Spleen (tissue), 11 donors: ENCODE data around the gene ASB1. TPM values are rescaled to one million over a fixed set of nuclear protein-coding genes. Genes with fewer than 3 reads are reported as not detected.

Source experiments
- DNase-seq: peaks from one replicate; pipeline ENCODE4 v3.0.0-alpha.2; 2020
- H3K27ac ChIP-seq, 8 donors: fragments of 200-600 bp; sonication (generic) in 7 of 8; 1 replicate in 4 of 8; 2 replicates in 4 of 8; pipeline versions ENCODE4 v1.5.0 to v1.8.0; 2016 to 2021; ENCODE audit warnings: inconsistent platforms in 4 of 8, mild to moderate bottlenecking in 4 of 8, moderate library complexity in 1 of 8
- H3K27me3 ChIP-seq, 7 donors: fragments of 200-600 bp; sonication (generic) in 6 of 7; replicated peaks in 1 of 7; 1 replicate in 4 of 7; 2 replicates in 3 of 7; pipeline versions ENCODE4 v1.5.0 to v1.8.0; 2016 to 2021; ENCODE audit warnings: inconsistent platforms in 3 of 7, mild to moderate bottlenecking in 1 of 7
- H3K36me3 ChIP-seq, 6 donors: fragments of 200-600 bp; sonication (generic) in 5 of 6; 1 replicate in 4 of 6; 2 replicates in 2 of 6; pipeline versions ENCODE4 v1.5.0 to v1.8.0; 2016 to 2021; ENCODE audit warnings: inconsistent platforms in 2 of 6
- H3K4me1 ChIP-seq, 6 donors: fragments of 200-600 bp; sonication (generic) in 5 of 6; 1 replicate in 3 of 6; 2 replicates in 3 of 6; pipeline versions ENCODE4 v1.5.0 to v1.8.0; 2016 to 2021; ENCODE audit warnings: inconsistent platforms in 3 of 6
- H3K4me3 ChIP-seq, 8 donors: fragments of 200-600 bp; sonication (generic) in 7 of 8; 1 replicate in 4 of 8; 2 replicates in 4 of 8; pipeline versions ENCODE4 v1.5.0 to v1.8.0; 2016 to 2021; ENCODE audit warnings: inconsistent platforms in 4 of 8, mild to moderate bottlenecking in 4 of 8, moderate library complexity in 2 of 8
- H3K9me3 ChIP-seq, 8 donors: fragments of 200-600 bp; sonication (generic) in 7 of 8; 1 replicate in 4 of 8; 2 replicates in 4 of 8; pipeline versions ENCODE4 v1.5.0 to v1.8.0; 2016 to 2021; ENCODE audit warnings: inconsistent platforms in 4 of 8
- CTCF ChIP-seq, 11 experiments: fragments of 200-600 bp in 7 of 11; fragments of 450-650 bp in 4 of 11; sonication (generic) in 4 of 11; IDR thresholded peaks in 8 of 11; conservative IDR thresholded peaks in 3 of 11; 1 replicate in 7 of 11; 2 replicates in 4 of 11; pipeline versions ENCODE4 v1.4.0 to v1.8.0; 2016 to 2021; ENCODE audit warnings: antibody characterized with exemption in 11 of 11, inconsistent platforms in 4 of 11, mild to moderate bottlenecking in 1 of 11
- POLR2A ChIP-seq, 3 donors: fragments of 450-650 bp; IDR thresholded peaks; one replicate each; pipeline ENCODE4 v1.5.1; 2017; ENCODE audit warnings: antibody characterized with exemption in 3 of 3, mild to moderate bottlenecking in 1 of 3
- POLR2AphosphoS5 ChIP-seq, 3 donors: sonication (generic); formaldehyde crosslinking; IDR thresholded peaks; one replicate each; pipeline ENCODE4 v1.5.1; 2017; ENCODE audit warnings: antibody characterized with exemption in 3 of 3
- WGBS, 5 donors: extraction: QIAGEN DNeasy Blood & Tissue Kit in 3 of 5; methylation state at CpG; one replicate each; pipeline versions ENCODE4 v1.1.5 to v1.1.7; 2013 to 2018; 5-methylcytosine and 5-hydroxymethylcytosine counted together
- intact Hi-C: fragments of 100-400 bp; cut with DNase I; formaldehyde crosslinking; loops from one replicate; pipeline ENCODE4 v1.15.0; 2023; ENCODE audit warnings: low total_unique reads
- polyA plus RNA-seq, 3 donors: library from polyadenylated mRNA; stranded (reverse); fragments of 200-250 nt; gene quantifications; one replicate each; pipeline ENCODE4 v1.2.1, GENCODE V29; 2013
- total RNA-seq, 7 donors: library from RNA; depleted of rRNA in 3 of 7; stranded (reverse); fragments of >200 nt in 3 of 7; fragmentation: NEBNext Ultra II Directional in 4 of 7; extraction: Animal tissue kit (Norgen Biotek cat#: 25700) in 4 of 7; gene quantifications; one replicate each; pipeline versions ENCODE4 v1.1.0 to v1.2.1, GENCODE V29; 2016 to 2021
- donor health status: healthy with polysubstance abuse.
- donor health status: DM: no; HTN: no; CAD: no; lungs with moderate emphysema.
- donor health status: DM: no; HTN: no; CAD: no.
- donor health status: Bipolar disorder and iron deficiency.
- donor health status: healthy.
- donor health status: DM: no; HTN: no; CAD: no.
- donor health status: DM: yes; HTN: yes; CAD: no.

The ASB1 gene
- total and polyA plus RNA-seq, 10 donors, result 17.5 to 33.1 (median 26.5) TPM

GRCh38 chr2:238397356-238397755, 29.4 kb upstream of the ASB1 start:
- TF ChIP-seq POLR2AphosphoS5 (IDR thresholded peaks at IDR 0.05) (no peak), POLR2A (IDR thresholded peaks at IDR 0.05) (no peak), CTCF (IDR thresholded peaks at IDR 0.05 in 8 of 11, conservative IDR thresholded peaks at IDR 0.05 in 3 of 11) (no peak)
- WGBS, 5 donors, result 93 to 97% (median 94%) methylated on average over 14 of the region's 14 CpGs

GRCh38 chr2:238398577-238398976, 28.1 kb upstream of the ASB1 start:
- Histone ChIP-seq H3K27ac (no peak overlapping the region), H3K27me3 (no peaks in the 10 kb centered on the region), H3K4me1 (no peaks in the 10 kb centered on the region), H3K9me3 (no peaks in the 10 kb centered on the region), H3K4me3 (no peak overlapping the region), H3K36me3 (peaks cover 0 to 40% (median 10%) of the 10 kb centered on the region in 6 donors)
- TF ChIP-seq POLR2A (IDR thresholded peaks at IDR 0.05) (no peak), POLR2AphosphoS5 (IDR thresholded peaks at IDR 0.05) (no peak), CTCF (IDR thresholded peaks at IDR 0.05 in 8 of 11, conservative IDR thresholded peaks at IDR 0.05 in 3 of 11) (no peak)
- intact Hi-C loops, result no loop called here
- DNase-seq, result no peak
- 92 to 96% (median 93%) methylated on average over 6 of the region's 6 CpGs for WGBS, 5 donors

More at GRCh38 chr2:238397356-238397755, 29.4 kb upstream of the ASB1 start:
- no peaks in the 10 kb centered on the region for H3K4me1 ChIP-seq
- H3K27ac ChIP-seq, result no peak overlapping the region
- no peaks in the 10 kb centered on the region for H3K9me3 ChIP-seq
- DNase-seq, result no peak
- H3K27me3 ChIP-seq, result no peaks in the 10 kb centered on the region
- intact Hi-C loops, result no loop called here
- peaks cover 0 to 34% (median 10%) of the 10 kb centered on the region in 6 donors for H3K36me3 ChIP-seq
- no peak overlapping the region for H3K4me3 ChIP-seq

- WGBS, 5 donors, result 92 to 100% (median 97%) methylated on average over 2 of the region's 2 CpGs
- Histone ChIP-seq H3K27ac (no peak overlapping the region), H3K27me3 (no peaks in the 10 kb centered on the region), H3K4me1 (no peaks in the 10 kb centered on the region), H3K36me3 (peaks cover 0 to 40% (median 10%) of the 10 kb centered on the region in 6 donors), H3K4me3 (no peak overlapping the region), H3K9me3 (no peaks in the 10 kb centered on the region)
- TF ChIP-seq POLR2AphosphoS5 (IDR thresholded peaks at IDR 0.05) (no peak), CTCF (IDR thresholded peaks at IDR 0.05 in 8 of 11, conservative IDR thresholded peaks at IDR 0.05 in 3 of 11) (no peak), POLR2A (IDR thresholded peaks at IDR 0.05) (no peak)
- intact Hi-C loops, result no loop called here
- no peak for DNase-seq
Observed at GRCh38 chr2:238399094-238399493, 27.6 kb upstream of the ASB1 start.

GRCh38 chr2:238401551-238401950, 25.2 kb upstream of the ASB1 start:
- DNase-seq, result no peak
- no peaks in the 10 kb centered on the region for H3K4me1 ChIP-seq
- no peak for TF ChIP-seq POLR2AphosphoS5 (IDR thresholded peaks at IDR 0.05)
- TF ChIP-seq CTCF (IDR thresholded peaks at IDR 0.05 in 8 of 11, conservative IDR thresholded peaks at IDR 0.05 in 3 of 11), result no peak
- no peak for TF ChIP-seq POLR2A (IDR thresholded peaks at IDR 0.05)
- no peaks in the 10 kb centered on the region for H3K27me3 ChIP-seq
- H3K4me3 ChIP-seq, result no peak overlapping the region
- peaks cover 0 to 40% (median 10%) of the 10 kb centered on the region in 6 donors for H3K36me3 ChIP-seq
- no peak overlapping the region for H3K27ac ChIP-seq
- intact Hi-C loops, result no loop called here
- WGBS, 5 donors, result 85 to 95% (median 89%) methylated on average over 8 of the region's 8 CpGs
- H3K9me3 ChIP-seq, result no peaks in the 10 kb centered on the region
